Loucy (cell line): Measurements from ENCODE around the gene HIBCH.
A peak's percentile ranks its signal among the peaks of the same experiment; 100 is the strongest.
"Not testable (repeated sequence)": the region's sequence is repeated elsewhere in the genome, so short reads cannot be mapped to it uniquely, and the experiment has no call there.

Experiments used
- H2AFZ ChIP-seq: fragments of 200-600 bp; sonication (generic); 2 replicates; pipeline ENCODE4 v1.6.0; 2016; ENCODE audit warnings: antibody characterized with exemption, mild to moderate bottlenecking, low read length, moderate library complexity
- H3F3A ChIP-seq: fragments of 200-600 bp; 2 replicates; pipeline ENCODE4 v1.6.0; 2016; ENCODE audit warnings: antibody characterized with exemption, low read depth, mild to moderate bottlenecking
- H3K27me3 ChIP-seq: fragments of 200-600 bp; sonication (generic); 2 replicates; pipeline ENCODE4 v1.6.1; 2014; ENCODE audit warnings: low read length, mild to moderate bottlenecking; ENCODE audit not compliant: insufficient read depth, poor library complexity, severe bottlenecking
- H3K36me3 ChIP-seq: fragments of 200-600 bp; sonication (generic); 2 replicates; pipeline ENCODE4 v1.6.1; 2016; ENCODE audit warnings: low read length; ENCODE audit not compliant: insufficient read depth
- H3K4me1 ChIP-seq: fragments of 200-600 bp; sonication (generic); 2 replicates; pipeline ENCODE4 v1.5.1; 2014; ENCODE audit warnings: low read length, mild to moderate bottlenecking; ENCODE audit not compliant: insufficient read depth, poor library complexity, severe bottlenecking
- H3K4me2 ChIP-seq: fragments of 200-600 bp; sonication (generic); 2 replicates; pipeline ENCODE4 v1.6.0; 2014; ENCODE audit warnings: antibody characterized with exemption, low read length, low read depth, mild to moderate bottlenecking; ENCODE audit not compliant: poor library complexity, severe bottlenecking
- H3K4me3 ChIP-seq: fragments of 200-600 bp; sonication (generic); 2 replicates; pipeline ENCODE4 v1.5.1; 2014; ENCODE audit warnings: low read length, mild to moderate bottlenecking, mixed read lengths; ENCODE audit not compliant: poor library complexity, severe bottlenecking
- H3K79me2 ChIP-seq: fragments of 200-600 bp; sonication (generic); 2 replicates; pipeline ENCODE4 v1.6.1; 2014; ENCODE audit warnings: low read length; ENCODE audit not compliant: insufficient read depth
- H3K9ac ChIP-seq: fragments of 200-600 bp; sonication (generic); 2 replicates; pipeline ENCODE4 v1.6.0; 2014; ENCODE audit warnings: mild to moderate bottlenecking, low read depth, low read length, moderate library complexity; ENCODE audit not compliant: poor library complexity, severe bottlenecking
- H3K9me2 ChIP-seq: fragments of 200-600 bp; sonication (generic); replicated peaks from 2 replicates; pipeline ENCODE4 v1.6.1; 2016; ENCODE audit warnings: low read depth, low read length, mixed read lengths
- H3K9me3 ChIP-seq: fragments of 200-600 bp; sonication (generic); 2 replicates; pipeline ENCODE4 v1.6.1; 2014; ENCODE audit warnings: mild to moderate bottlenecking, antibody characterized with exemption, low read length, low read depth; ENCODE audit not compliant: insufficient read depth
- H4K20me1 ChIP-seq: fragments of 200-600 bp; sonication (generic); 2 replicates; pipeline ENCODE4 v1.6.0; 2014; ENCODE audit warnings: antibody characterized with exemption, low read length, mild to moderate bottlenecking; ENCODE audit not compliant: insufficient read depth, poor library complexity, severe bottlenecking
- EZH2phosphoT487 ChIP-seq: fragments of 200-600 bp; IDR thresholded peaks from 2 replicates; pipeline ENCODE4 v1.6.1; 2018; ENCODE audit warnings: antibody characterized with exemption, mild to moderate bottlenecking, moderate library complexity, borderline replicate concordance
- TF ChIP-seq, protein P1 (sequence below): fragments of 200-600 bp; sonication (generic); conservative IDR thresholded peaks from 2 replicates; pipeline ENCODE4 v1.5.1; 2014; ENCODE audit warnings: mild to moderate bottlenecking, antibody characterized with exemption, low read length

Gene HIBCH

DNA sequence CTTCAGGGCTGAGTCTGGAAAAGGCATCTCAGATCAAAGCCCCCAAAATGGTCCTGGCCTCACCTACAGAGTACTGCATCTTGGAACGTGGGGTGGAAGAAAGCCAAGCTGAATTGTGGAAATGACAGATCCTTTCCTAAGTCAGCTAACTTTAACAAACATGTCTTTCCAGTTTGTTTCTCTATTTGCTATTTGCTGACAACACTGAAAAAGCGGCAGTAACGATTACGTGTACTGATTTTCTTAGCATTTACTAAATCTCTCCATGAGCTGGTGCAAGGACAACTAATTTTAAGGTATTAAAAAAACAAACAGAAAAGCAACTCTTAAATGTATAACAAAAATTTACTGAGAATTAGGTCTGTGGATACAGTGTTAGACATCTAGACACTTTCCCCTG lies 1.1 kb downstream of the HIBCH start:
- Histone ChIP-seq H3K79me2 (peaks cover 38% of the 10 kb centered on the region), H3K4me2 (peak overlapping the region; percentile 79), H3K9ac (peak overlapping the region; percentile 79), H3K9me3 (no peaks in the 10 kb centered on the region), H3F3A (0 out of 2 replicates have a peak, but pooled peaks cover 3% of the 10 kb centered on the region), H3K4me3 (peak overlapping the region; percentile 80), H2AFZ (no peak overlapping the region; the same call in 1 of the 2 replicates), H3K27me3 (no peaks in the 10 kb centered on the region), H3K36me3 (no peaks in the 10 kb centered on the region), H3K4me1 (peaks cover 51% of the 10 kb centered on the region), H4K20me1 (no peaks in the 10 kb centered on the region), H3K9me2 (no peaks in the 10 kb centered on the region)
- no peak for TF ChIP-seq EZH2phosphoT487
- TF ChIP-seq, protein P1, sequence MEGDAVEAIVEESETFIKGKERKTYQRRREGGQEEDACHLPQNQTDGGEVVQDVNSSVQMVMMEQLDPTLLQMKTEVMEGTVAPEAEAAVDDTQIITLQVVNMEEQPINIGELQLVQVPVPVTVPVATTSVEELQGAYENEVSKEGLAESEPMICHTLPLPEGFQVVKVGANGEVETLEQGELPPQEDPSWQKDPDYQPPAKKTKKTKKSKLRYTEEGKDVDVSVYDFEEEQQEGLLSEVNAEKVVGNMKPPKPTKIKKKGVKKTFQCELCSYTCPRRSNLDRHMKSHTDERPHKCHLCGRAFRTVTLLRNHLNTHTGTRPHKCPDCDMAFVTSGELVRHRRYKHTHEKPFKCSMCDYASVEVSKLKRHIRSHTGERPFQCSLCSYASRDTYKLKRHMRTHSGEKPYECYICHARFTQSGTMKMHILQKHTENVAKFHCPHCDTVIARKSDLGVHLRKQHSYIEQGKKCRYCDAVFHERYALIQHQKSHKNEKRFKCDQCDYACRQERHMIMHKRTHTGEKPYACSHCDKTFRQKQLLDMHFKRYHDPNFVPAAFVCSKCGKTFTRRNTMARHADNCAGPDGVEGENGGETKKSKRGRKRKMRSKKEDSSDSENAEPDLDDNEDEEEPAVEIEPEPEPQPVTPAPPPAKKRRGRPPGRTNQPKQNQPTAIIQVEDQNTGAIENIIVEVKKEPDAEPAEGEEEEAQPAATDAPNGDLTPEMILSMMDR, result no peak

DNA sequence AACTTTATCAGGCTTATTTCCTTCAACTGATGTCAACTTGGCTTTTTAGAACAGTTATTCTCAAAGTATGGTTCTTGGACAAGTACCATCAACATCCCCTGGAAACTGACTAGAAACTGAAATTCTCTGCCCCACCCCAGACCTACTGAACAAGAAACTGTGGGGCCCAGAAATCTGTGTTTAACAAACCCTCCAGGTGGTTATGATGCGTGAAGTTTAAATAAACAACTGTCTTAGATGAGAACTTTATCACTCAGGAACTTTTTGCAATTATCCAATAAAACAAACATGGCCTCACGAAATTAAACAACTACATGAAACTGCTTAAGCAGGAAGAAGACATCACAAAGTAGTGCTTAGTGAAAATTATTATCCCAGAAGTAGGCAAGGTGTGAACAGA lies 4.4 kb downstream of the HIBCH start:
- TF ChIP-seq, protein P1, result no peak
- Histone ChIP-seq H3K9me2 (no peaks in the 10 kb centered on the region), H3K79me2 (peaks cover 44% of the 10 kb centered on the region), H3F3A (0 out of 2 replicates have a peak, but pooled peaks cover 3% of the 10 kb centered on the region), H3K9me3 (no peaks in the 10 kb centered on the region), H2AFZ (no peak overlapping the region), H3K4me1 (peaks cover 43% of the 10 kb centered on the region), H3K4me3 (peak overlapping the region; percentile 10), H4K20me1 (no peaks in the 10 kb centered on the region), H3K4me2 (peak overlapping the region; percentile 79), H3K36me3 (no peaks in the 10 kb centered on the region), H3K27me3 (no peaks in the 10 kb centered on the region), H3K9ac (peak overlapping the region; percentile 37)

DNA sequence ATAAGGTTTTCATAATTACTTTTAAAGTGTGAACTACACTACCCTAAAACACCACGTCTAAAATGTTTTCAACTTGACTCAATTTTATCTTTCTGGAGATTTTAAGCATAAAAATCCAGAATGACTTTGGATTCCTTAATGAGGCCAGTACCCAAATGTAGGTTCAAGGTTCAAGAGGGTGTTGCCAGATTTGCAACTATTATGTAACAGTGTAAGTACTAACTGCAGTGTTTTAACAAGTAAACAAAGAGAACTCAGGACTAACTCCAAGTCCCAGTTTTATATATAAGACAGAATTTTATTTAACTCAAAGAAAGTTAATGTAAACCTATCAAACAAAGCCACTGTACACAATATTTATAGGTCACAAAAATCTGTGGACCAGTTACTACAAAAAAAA lies 5.7 kb downstream of the HIBCH start:
- H3K4me3 ChIP-seq, result no peak overlapping the region
- peaks cover 37% of the 10 kb centered on the region for H3K4me1 ChIP-seq
- H4K20me1 ChIP-seq, result no peaks in the 10 kb centered on the region
- no peak overlapping the region for H3K9ac ChIP-seq
- TF ChIP-seq, protein P1, result no peak
- TF ChIP-seq EZH2phosphoT487, result no peak
- no peak overlapping the region for H3K4me2 ChIP-seq
- no peak overlapping the region for H2AFZ ChIP-seq
- no peaks in the 10 kb centered on the region for H3F3A ChIP-seq
- peaks cover 43% of the 10 kb centered on the region for H3K79me2 ChIP-seq
- H3K27me3 ChIP-seq, result no peaks in the 10 kb centered on the region
- H3K36me3 ChIP-seq, result peaks cover 4% of the 10 kb centered on the region; the same call in 1 of the 2 replicates
- no peaks in the 10 kb centered on the region for H3K9me3 ChIP-seq
- H3K9me2 ChIP-seq, result no peaks in the 10 kb centered on the region

DNA sequence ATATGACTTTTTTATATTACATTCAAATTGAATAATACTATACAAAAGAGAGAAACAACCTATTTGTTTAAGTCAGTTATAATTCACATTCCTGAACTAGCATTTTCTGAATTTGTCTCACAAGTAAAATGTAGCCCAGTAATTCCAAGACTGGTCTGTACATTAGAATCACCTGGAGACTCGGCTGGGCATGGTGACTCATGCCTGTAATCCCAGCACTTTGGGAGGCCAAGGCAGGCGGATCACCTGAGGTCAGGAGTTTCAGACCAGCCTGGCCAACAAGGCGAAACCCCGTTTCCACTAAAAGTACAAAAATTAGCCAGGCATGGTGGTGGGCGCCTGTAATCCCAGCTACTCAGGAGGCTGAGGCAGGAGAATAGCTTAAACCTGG lies 7.0 kb downstream of the HIBCH start:
- H2AFZ ChIP-seq, H3K4me2 ChIP-seq, H3K9me3 ChIP-seq, H3F3A ChIP-seq, H3K9me2 ChIP-seq, H3K9ac ChIP-seq, H3K36me3 ChIP-seq, H3K4me3 ChIP-seq, H4K20me1 ChIP-seq, H3K27me3 ChIP-seq: not testable (repeated sequence)
- Histone ChIP-seq H3K4me1 (peaks cover 27% of the 10 kb centered on the region), H3K79me2 (peaks cover 33% of the 10 kb centered on the region)
